CD4-positive, alpha-beta T cell treated with Interleukin-12 subunit alpha and Interleukin-12 subunit beta, for 1 hour (primary cell): ENCODE measurements around the gene RALGAPB.

Experiments
- DNase-seq: peaks from one replicate; pipeline ENCODE4 v3.0.0-alpha.2; 2020

The RALGAPB gene

DNA sequence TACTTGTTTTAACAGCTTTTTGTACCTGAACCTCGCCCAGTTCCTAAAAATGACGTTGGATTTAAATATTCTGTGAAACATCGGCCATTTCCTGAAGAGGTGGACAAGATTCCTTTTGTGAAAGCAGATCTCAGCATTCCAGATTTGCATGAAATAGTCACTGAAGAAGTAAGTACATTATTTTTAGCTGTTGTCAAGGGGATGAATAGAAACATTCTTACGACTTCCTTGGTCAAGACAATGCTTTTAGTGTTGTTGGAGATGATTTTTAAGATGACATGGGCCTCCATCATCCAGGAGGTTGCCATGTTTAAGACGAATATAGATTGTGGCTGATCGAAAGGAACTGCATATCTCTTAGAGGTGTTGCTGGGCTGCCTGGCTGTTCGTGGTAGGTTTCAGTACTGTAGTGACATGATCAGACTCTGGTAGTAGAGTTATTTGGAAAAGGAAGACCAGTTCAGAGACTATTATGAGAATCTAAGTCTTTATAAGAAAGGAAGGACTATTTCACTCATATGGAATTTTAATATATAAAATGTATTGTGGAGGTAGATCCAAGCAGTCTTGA, 78.5 kb downstream of the RALGAPB start:
- DNase-seq = no peak

DNA sequence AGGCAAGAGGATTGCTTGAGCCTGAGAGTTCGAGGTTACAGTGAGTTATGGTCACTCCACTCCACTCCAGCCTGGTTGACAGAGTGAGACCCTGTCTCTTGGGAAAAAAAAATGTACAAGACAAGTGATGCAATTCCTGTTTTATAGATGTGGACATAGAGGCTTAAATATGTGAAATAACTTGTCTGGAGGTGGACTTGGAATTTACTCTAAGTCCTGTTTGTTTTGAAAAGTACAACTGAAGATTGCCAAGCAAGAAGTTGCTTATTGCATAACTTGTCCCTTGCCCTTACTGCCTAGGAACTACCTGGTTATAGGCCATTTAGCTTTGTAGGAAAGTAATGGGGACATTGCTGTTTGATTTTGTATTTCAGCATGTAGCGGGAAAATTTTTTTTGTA, 82.3 kb downstream of the RALGAPB start:
- no peak for DNase-seq

DNA sequence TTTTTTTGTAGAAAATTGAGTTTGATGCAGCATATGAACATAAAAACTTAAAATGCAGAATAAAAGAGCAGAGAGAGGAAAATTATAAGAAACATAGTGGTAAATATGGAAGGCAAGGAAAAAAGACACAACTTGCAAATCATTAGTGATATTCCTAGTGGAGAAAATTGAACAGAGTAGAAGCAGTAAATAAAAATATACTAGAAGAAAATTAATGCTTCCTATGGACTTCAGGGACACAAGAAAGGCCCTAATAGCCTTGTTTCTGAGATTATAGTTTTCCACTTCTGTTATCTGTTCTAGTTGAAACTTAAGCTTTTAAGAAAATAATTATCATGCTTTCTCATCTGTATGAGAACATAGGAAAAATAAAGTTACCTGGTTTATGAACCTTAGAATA, 82.8 kb downstream of the RALGAPB start:
- no peak for DNase-seq

DNA sequence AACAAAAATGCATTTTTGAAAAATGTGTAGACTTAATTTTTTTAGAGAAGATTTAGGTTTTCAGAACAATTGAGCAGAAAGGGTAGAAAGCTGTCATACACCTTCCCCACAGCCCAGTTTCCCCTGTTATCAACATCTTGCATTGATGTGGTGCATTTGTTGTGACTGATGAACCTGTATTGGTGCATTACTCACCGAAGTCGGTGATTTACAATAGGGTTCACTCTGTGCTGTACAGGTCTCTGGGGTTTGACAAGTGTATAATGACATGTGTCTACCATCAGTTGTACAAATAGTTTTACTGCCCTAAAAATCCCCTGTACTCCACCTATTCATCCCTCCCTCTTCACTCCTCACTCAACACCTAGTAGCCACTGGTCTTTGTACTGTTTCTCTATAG, 84.5 kb downstream of the RALGAPB start:
- DNase-seq = no peak

DNA sequence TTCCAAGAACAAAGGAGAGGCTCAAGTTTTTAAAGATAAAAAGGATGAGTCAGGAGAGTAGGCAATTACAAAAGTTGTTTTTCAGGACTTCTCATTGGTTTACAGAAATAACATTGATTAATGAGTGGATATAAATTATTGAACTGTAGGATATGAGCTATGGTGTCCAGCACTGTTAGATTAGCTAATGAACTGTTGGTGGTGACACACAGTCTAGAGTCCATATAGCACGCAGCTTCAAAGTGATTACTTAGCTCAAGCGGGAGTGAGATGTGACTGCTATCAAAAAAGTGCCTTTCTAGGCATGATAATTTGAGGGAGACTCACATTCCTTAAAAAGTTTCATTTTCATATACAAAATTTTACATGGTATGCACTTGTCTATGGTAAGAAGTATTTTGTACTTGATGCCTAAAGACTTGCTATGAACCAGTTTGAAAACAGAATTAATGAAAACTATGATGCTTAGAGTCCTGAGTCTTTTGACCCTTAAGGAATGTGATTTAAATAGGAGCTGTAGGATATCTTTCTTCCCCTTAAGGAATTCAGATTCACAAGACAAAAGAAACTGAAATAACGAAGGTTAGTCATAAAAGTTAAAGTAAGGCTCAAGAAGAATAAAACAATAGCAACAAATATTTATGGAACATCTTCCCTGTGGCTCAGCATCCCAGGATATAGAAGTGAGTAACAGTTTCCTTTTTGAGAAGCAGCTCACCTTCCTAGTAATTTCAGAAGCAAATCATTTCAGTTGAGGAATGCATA, 86.1 kb downstream of the RALGAPB start:
- DNase-seq = no peak

DNA sequence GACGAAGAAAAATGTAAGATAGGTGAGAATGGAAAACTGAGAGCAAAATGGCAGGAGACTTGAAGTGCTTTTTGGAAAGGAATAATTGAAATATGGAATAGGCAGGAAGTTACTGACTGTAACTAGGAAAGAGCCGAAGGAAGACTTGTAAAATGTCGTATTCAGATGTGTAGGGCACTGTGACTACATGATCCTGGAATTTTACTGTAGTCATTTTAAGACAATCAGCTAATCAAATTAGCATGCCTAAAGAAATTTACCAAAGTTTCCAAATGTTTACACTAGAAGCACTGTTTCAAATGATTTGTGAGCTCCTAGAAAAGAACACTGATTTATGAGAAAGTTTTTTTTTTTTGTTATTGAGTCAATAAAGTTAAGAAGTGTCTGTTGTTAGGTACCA, 87.1 kb downstream of the RALGAPB start:
- DNase-seq = no peak

DNA sequence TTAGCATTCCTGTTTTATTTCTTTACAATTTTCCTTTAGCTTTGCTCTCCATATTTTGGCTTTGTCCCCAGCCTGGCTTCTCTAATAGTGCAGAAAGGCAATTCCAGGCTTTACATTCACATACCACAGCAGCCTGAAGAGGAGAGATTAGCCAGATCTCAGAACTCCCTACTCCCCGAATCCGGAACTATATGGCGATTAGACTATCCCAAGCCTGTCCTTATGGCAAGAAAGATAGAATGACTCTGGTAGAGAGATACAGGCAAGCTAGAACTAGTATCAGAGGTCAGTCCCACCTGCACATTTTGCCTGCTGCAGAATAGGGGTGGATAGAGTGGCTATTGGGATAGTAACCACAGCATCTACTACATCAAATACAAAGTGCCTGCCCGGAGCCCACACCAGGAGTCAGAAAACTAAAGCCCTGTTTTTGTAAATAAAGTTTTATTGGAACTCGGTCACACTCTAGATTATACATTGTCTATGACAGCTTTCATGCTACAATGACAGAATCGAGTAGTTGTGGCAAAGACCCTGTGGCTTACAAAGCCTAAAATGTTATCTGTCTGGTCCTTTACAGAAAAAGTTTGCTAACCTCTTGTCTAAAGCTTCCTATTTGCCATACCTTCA, 91.3 kb downstream of the RALGAPB start:
- DNase-seq = no peak

DNA sequence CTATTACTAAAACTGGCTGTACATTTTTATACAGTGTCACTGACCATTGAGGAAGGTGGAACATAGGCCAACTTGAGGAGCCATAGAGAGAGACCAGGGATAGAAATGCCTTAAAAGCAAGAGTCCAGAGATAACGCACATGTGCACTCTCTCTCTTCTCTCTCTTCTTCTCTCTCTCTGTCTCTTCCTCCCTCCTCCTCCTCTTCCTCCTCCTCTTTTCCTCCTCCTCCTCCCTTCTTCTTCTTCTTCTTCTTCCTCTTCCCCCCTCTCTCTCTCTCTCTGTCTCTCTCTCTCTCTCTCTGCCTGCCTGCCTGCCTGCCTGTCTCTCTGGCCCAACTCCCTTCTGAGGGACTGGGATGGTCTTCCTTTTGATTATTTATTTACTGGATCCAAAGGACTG, 92.0 kb downstream of the RALGAPB start:
- no peak for DNase-seq

DNA sequence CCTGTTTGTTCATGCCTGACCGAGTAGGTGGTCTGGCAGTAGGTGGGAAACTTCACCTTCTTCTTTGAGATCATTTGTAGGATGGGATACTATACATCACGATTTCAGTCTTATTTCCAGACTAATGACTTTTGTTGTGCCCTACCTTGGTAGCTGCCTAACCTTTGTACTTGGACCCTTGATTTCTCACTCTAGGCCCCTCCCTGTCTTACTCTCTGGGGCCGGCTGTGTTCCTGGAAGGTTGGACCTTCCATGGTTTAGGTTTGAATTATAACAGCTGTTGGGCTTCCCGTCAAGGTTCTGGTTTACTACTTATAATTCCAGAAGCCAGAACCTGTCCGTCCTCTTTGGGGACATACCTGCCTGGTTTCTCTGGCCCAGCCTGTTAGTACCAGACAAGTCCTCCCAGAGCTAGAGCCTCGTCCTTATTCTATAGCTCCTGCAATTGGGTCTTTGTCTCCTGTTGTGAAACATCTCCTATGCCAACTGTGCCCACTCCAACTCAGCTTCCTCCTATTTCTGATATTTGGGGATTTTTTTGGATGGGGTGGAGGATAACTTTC, 93.5 kb downstream of the RALGAPB start:
- no peak for DNase-seq

DNA sequence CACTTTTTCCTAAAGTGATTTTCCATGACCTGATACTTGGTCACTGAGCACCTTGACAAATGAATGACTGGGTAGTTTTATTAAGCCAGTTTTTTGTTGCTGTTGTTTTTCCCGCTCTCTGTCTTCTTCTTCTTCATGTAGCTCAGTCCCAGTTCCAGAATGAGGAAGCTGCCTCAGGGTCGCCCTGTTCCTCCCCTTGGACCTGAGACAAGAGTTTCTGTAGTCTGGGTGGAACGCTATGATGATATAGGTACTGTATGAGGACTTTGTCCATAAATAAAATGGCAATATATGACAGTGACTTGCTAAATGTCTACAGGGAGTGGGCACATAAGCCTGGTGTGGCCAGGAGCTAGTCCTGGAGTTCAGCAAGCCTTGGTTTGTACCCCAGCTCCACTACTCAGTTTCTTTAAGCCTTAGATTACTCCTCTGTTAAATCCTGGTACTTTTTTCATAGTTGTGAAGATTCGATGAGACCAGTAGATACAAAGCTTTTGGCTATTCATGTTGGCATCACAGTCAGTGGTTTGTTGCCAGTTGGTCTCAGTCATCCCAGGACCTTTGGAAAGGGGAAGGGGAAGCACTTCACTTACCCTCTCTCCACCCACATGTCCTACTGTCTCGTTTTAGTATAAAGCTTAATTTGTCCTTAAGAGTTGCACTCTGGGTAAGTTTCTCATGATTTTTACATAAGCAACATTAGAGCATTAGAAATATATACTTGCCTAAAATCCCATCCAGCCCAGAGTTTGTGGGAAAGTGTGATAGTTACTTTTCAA, 97.3 kb downstream of the RALGAPB start:
- no peak for DNase-seq

DNA sequence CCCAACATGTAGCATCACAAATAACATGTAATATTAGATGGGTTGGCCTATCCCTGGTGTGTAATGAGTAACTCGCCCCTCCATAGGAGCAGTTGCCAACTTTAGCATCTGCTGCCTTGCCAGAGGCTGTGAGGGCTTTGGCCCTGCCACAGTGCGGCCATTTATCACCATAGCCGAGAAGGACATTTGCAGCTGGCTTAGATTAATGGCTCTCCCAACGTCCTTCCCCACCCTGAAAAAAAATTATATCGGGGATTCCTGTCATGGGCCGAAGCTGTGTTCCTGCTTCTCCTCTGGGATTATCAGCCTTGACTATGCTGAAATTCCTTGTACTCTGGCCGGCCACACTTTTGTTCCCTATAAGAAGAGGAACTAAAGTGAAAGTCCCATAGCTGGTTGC, 100.8 kb downstream of the RALGAPB start:
- DNase-seq = no peak

DNA sequence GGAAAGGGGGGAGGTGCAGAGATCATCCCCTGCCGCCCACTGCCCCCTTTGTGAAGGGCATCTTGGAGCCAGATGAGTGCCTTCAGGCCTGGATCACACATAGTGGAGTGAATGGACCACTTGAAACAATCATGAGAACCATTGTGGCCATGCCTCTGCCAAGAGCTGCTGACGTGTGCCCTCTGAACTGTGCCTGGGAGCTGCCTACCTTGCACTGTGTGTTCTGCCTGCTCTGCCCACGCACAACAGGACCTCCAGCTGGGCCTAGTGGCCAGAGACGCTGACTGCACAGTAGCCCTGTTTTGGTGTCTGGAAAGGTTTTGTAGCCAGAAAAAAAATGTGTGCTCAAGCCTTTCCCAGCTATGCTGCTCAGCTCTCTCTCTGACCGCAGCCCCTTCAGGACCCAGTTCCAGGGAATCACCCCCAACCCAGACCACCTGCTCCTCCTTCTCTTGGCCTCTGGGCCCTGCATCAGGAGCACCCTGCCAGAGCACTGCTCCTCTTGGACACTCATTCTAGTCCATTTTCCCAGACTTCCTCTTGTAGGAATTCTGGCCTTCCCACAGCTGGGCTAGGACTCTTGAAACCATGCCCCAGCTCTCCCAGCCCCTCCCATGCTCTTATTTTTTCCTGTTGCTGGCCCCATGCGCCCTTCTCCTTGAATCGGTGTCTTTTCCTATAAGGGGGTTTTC, 106.7 kb downstream of the RALGAPB start:
- no peak for DNase-seq

DNA sequence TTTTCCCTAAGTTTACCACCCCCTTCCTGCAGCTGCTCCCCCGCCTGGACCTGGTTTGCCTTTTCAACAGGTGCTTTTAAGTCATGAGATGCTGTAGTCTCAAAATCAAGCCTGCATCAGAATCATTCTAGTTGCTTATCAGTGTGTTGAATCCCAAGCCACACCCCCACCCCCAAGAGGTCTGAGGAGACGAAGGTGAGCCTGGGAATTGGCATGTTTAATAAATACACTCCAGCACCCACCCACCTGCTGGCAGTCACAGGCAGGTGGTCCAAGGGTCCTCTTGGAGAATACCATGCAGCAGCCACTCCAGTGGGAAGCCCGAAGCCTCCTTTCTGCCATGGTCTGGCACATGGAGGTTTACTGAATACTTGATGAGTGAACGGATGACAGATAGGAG, 107.3 kb downstream of the RALGAPB start:
- DNase-seq = no peak

DNA sequence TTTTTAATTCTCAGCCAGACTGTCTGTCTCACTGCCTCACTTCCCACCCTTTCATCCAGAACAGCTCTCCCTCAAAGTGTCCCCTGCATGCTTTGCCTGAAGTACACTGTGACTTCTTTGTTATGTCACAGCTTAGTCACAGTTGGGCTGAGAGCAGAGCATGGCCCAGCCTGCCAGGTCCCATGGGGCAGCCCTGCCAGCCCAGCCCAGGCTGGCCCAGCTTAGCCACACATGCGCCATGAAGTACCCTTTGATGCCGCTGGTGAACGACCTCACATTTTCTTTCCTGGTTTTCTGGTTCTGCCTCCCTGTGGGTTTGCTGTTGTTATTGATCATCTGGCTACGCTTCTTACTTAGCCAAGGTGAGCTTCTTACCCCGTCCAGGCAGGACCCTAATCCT, 108.4 kb downstream of the RALGAPB start, which contains the start of gene ADIG:
Gene ADIG, plus strand, starts transcription at position 185 of the 400 bp plus-strand sequence. Its CDS starts 54 bp downstream, at position 239.
- no peak for DNase-seq

DNA sequence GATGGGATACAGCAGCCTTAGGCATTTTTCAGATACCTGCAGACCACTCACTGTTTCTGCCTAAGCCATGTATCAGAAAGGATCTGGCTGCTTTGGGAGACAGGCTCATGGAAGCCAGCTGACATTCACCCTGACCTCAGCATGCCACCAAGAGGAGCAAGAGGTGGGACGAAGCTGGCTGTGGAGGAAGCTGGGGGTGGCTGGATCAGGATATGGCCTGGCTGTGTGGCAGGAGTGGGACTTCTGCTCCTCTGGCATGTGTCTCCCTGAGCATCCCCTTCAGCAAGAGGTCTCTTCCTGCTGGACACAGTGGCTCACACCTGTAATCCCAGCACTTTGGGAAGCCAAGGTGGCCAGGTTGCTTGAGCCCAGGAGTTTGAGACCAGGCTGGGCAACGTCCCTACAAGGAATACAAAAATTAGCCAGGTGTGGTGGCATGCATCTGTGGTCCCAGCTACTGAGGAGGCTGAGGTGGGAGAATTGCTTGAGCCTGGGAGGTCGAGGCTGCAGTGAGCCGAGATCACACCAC, 109.3 kb downstream of the RALGAPB start:
- no peak for DNase-seq

DNA sequence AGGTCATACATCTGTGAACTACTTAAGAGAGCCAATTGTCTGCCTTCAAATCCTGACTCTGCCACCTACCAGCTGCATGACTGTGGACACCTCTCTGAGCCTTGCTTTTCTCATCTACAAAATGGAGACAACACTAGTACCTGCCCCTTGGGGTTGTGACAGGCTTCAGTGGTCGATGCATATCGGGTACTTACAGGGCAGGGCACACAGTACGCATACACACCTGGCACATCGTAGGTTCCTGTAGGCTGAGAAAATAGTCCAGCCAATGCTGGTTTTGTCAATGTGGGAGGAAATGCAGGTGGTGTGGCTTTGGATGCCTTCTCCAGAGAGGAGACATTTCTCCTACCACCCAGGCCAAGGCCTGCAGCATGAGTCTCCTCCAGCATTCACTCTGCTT, 110.7 kb downstream of the RALGAPB start:
- DNase-seq = no peak

DNA sequence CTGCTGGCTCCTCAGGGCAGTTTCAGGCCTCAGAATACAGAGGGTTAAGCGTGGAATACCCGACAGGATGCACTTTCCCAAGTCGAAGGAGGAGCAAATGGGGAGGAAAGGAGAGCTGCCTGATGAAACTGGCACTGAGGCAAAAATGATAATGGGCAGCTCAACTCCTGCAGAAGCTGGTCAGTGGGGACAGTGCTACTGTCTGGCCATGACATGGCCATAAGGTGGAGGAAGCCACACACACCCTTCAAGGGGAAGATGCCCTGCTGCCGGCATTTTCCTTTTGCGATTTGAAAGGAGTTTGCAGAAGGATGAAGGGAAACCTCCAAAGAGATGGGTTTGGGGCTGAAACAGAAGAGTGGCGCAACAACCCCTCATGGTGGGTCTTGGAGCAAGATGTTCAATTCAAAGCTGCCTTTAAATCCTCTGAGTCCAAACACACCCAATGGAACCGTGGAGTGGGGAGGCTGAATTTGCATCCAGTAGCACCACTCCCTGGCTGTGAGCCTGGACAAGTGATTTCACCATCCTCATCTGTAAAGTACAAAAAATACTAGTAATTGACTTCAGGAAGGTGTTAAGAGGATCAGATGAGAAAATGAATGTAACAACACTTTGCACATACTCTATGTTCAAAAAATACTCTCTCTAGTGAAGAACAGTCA, 111.6 kb downstream of the RALGAPB start:
- DNase-seq = no peak

DNA sequence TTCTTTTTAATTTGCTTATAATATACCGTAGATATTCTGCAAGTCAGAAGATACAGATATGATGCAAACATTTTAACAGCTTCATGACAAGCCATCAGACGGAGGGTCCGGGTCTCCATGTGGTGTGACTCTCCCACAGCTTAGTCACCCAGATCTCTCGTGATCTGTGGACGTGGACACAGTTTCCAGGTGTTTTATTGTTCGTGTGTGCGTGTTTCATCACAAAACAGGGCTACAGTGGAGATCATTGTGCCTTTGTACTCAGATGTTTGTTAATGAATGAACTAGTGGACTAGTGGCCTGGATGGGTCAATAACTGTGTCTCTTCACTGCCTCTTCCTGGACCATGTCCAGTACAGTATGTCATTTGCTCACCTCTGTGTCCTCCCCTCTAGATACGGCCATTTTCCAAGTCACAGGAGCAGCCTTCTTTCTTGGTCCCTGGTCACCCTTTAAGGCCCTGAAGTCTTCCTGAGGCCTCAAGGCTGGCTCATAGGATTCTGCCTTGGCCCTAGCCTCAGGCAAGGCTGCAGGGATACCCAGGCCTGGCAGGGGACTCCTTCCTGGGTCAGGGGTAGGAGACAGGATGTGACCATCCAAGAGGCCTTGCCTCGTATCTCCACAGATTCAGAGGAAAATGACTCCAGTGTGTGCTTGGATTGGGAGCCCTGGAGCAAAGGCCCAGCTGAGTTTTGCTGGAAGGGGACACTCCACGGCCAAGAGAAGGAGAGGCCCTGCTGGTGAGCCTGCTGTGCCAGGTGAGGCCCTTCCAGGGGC, 112.9 kb downstream of the RALGAPB start:
- DNase-seq = no peak

DNA sequence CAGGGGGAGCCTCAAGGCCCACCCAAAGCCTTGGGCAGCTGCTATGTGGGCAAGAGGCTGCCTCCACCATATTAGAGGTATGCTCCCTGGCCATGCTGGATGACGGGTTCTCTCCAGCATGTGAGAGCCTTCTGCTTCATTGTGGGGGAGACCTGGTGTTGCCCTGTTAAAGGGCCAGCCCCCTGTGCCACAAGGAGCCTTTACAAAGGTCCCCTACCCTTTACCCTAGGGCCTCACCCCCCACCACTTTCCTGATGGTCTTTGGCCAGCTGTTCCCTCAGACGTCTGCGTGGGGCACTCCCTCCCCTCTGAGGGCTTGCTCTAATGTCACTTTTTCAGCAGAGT, 113.5 kb downstream of the RALGAPB start:
- no peak for DNase-seq

DNA sequence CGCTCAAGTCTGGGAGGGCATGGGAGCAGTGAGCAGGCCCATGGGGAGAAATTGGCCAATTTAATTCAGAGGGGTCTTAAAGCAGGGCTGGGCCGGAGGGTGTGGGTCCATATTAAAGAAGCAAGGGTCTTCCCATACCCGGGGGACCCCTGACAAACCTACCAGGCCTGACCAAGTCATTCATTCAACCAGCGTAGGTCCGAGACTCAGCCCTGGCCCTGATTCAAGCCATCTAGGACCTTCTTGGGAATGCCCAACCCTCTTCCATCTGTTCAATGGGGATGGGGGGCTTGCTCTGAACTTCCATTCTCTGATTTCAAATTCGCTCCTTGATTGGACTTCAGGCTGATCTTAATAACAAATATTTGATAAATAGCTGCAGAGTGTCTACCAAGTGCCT, 115.7 kb downstream of the RALGAPB start:
- DNase-seq = no peak

DNA sequence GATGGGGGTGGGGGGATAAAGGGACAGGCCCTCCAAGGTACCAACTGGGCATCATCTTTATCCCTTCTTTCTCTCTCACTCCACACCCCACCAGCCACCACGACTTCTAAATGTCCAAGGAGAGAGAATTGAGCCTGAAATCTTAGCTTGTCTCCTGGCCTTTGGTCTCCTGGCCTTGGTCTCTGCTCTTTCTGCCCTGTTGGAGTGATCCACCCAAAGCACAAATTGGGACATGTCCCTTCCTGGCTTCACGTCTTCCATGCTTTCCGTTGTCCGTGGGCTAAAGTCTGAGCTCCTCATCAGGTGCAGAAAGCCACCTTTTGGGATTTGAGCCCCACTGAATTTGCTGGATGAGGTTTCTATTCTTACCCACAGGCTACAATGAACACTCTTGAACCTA, 116.7 kb downstream of the RALGAPB start:
- no peak for DNase-seq
